HG02943 (cell line): ENCODE results near the gene GPAT2.
"Not testable (repeated sequence)": the region's sequence is repeated elsewhere in the genome, so short reads cannot be mapped to it uniquely, and the experiment has no call there.

Experiments used
- ATAC-seq: cut with Tn5 transposase; IDR thresholded peaks from one replicate; pipeline ENCODE4 v1.9.1; 2021; ENCODE audit warnings: mild to moderate bottlenecking, low read depth, moderate library complexity; ENCODE audit not compliant: unreplicated experiment

The GPAT2 gene

DNA sequence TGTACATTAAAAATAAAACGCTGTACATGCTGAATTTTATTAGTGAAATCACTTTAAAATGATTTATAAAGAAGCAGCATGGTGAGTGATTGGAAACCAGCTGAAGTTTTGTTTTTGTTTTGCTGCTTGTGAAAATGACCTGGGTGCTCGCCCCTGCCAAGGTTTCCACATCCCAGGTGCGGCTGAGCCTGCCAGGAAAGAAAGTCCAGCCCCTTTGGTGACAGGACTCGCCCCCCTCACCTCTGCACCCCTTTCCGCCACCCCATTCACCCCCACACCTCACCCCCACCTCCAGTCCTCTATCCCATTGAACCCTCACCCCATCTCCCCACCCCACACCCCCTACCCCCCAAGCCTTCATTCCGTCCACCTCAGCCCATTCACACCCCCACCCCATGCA, 43.8 kb downstream of the GPAT2 start:
- ATAC-seq, result not testable (repeated sequence)
